ENCODE results near the gene LPAR5.

The LPAR5 gene

GRCh38 chr12:6612652-6613014 is 23.1 kb downstream of the LPAR5 start:
- DNase-seq (ENCODE audit: low spot score) = no peak
- in situ Hi-C loops (cut with MboI; ENCODE audit: low pct_unique_long_range_greater_than_20kb, low sequenced_read_pairs, unreplicated experiment) = no loop called here
- TF ChIP-seq CTCF (IDR thresholded peaks at IDR 0.05; ENCODE audit: extremely low read depth, insufficient read depth, missing control alignments) = no peak

GRCh38 chr12:6612247-6612646 is 23.5 kb downstream of the LPAR5 start:
- no peak for DNase-seq (ENCODE audit: low spot score)

GRCh38 chr12:6608592-6609281 is 27.0 kb downstream of the LPAR5 start:
- no peak for TF ChIP-seq CTCF (IDR thresholded peaks at IDR 0.05; ENCODE audit: extremely low read depth, insufficient read depth, missing control alignments)
- DNase-seq (ENCODE audit: low spot score) = no peak
- in situ Hi-C loops (cut with MboI; ENCODE audit: low pct_unique_long_range_greater_than_20kb, low sequenced_read_pairs, unreplicated experiment) = no loop called here

More at GRCh38 chr12:6612247-6612646, 23.5 kb downstream of the LPAR5 start:
- TF ChIP-seq CTCF (IDR thresholded peaks at IDR 0.05; ENCODE audit: extremely low read depth, insufficient read depth, missing control alignments) = no peak
- in situ Hi-C loops (cut with MboI; ENCODE audit: low pct_unique_long_range_greater_than_20kb, low sequenced_read_pairs, unreplicated experiment) = no loop called here

- TF ChIP-seq CTCF (IDR thresholded peaks at IDR 0.05; ENCODE audit: extremely low read depth, insufficient read depth, missing control alignments) = no peak
- in situ Hi-C loops (cut with MboI; ENCODE audit: low pct_unique_long_range_greater_than_20kb, low sequenced_read_pairs, unreplicated experiment) = no loop called here
- peak; percentile 71 for DNase-seq (ENCODE audit: low spot score)
Observed at GRCh38 chr12:6607751-6608591, 27.8 kb downstream of the LPAR5 start.

GRCh38 chr12:6606331-6607131 is 29.2 kb downstream of the LPAR5 start:
- peak; percentile 59 for DNase-seq (ENCODE audit: low spot score)
- TF ChIP-seq CTCF (IDR thresholded peaks at IDR 0.05; ENCODE audit: extremely low read depth, insufficient read depth, missing control alignments) = no peak
- in situ Hi-C loops (cut with MboI; ENCODE audit: low pct_unique_long_range_greater_than_20kb, low sequenced_read_pairs, unreplicated experiment) = no loop called here
